ENCODE measurements around the gene LRTM2. TPM values are rescaled to one million over a fixed set of nuclear protein-coding genes. Genes with fewer than 3 reads are reported as not detected.

Gene LRTM2
- total and polyA plus RNA-seq, 2 donors, result 0.05 to 0.11 TPM

DNA sequence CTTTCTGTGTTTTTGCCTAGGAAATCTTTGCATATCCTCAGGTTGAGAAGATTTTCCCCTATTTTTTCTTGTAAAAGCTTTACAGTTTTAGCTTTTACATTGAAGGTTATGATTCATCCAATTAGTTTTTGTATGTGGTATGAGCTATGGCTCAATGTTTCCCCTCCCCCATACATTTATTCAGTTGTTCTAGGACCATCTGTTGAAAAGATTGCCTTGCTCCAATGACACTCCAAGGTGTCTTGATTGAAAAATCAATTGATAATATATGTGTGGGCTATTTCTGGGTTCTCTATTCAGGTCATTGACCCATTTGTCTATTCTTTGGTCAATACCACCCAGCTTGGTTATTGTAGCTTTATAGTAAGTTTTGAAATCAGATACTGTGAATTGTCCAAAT lies 42.6 kb downstream of the LRTM2 start:
- no peak overlapping the region for H3K4me3 ChIP-seq (ENCODE audit: low read length in 2 of 2)
- H3K9me3 ChIP-seq (ENCODE audit: control insufficient read depth in 2 of 2, insufficient read depth in 1 of 2, low read length in 1 of 2), result no peaks in the 10 kb centered on the region
- H3K27ac ChIP-seq (ENCODE audit: low read depth in 1 of 2, low read length in 1 of 2), result no peak overlapping the region
- DNase-seq (ENCODE audit: low read depth in 6 of 9, low spot score in 9 of 9), result no peak
- H3K27me3 ChIP-seq (ENCODE audit: control insufficient read depth in 2 of 2, insufficient read depth in 1 of 2, low read length in 1 of 2), result peaks cover 0 to 18% of the 10 kb centered on the region in 2 donors
- H3K36me3 ChIP-seq (ENCODE audit: control insufficient read depth in 2 of 2, insufficient read depth in 2 of 2, low read length in 1 of 2), result no peaks in the 10 kb centered on the region
- H3K4me1 ChIP-seq (ENCODE audit: control insufficient read depth in 2 of 2, insufficient read depth in 2 of 2, low read length in 2 of 2), result no peaks in the 10 kb centered on the region

DNA sequence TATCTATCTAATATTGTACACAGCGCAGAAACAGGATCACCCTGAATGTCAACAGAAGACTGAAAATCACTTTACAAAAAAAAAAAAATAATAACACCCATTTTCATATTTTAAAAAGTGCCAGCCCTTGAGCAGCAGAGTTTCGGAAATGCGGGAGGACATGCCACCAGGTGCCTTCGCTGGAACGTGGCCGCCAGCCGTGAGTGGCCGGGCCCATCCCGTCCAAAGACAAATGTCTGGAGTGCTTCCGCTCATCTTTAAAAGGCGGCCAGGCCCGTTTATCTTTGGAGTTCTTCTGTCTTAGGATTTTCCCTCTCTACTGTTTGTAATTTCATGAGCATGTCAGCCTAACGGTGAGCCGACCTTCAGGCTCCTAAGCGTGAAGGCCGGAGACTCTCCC lies 43.5 kb downstream of the LRTM2 start:
- WGBS, result 96% methylated on average over 16 of the region's 16 CpGs
- H3K36me3 ChIP-seq (ENCODE audit: control insufficient read depth in 2 of 2, insufficient read depth in 2 of 2, low read length in 1 of 2), result no peaks in the 10 kb centered on the region
- no peaks in the 10 kb centered on the region for H3K9me3 ChIP-seq (ENCODE audit: control insufficient read depth in 2 of 2, insufficient read depth in 1 of 2, low read length in 1 of 2)
- H3K4me3 ChIP-seq (ENCODE audit: low read length in 2 of 2), result no peak overlapping the region
- no peaks in the 10 kb centered on the region for H3K4me1 ChIP-seq (ENCODE audit: control insufficient read depth in 2 of 2, insufficient read depth in 2 of 2, low read length in 2 of 2)
- H3K27ac ChIP-seq (ENCODE audit: low read depth in 1 of 2, low read length in 1 of 2), result no peak overlapping the region
- peaks cover 0 to 18% of the 10 kb centered on the region in 2 donors for H3K27me3 ChIP-seq (ENCODE audit: control insufficient read depth in 2 of 2, insufficient read depth in 1 of 2, low read length in 1 of 2)
- no peak for DNase-seq (ENCODE audit: low read depth in 6 of 9, low spot score in 9 of 9)

DNA sequence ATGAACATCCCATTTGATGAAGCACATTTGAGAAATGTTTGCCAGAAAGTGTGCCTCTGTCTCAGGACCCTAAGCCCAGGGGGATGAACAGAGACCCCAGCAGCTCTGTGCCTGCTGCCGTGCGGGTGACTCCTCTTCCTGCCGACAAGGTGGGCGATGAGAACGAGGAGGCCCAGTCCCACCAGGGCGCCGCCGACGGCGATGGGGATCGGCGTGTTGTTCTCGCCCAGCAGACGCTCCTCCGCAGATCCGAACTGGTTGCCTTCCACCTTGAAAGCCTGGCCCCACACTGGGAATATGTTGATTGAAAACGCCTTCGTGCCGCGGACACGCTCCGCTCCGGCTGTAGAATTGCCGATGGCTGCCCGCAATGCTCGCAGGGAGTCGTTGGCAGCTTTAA lies 44.1 kb downstream of the LRTM2 start:
- Histone ChIP-seq H3K36me3 (ENCODE audit: control insufficient read depth in 2 of 2, insufficient read depth in 2 of 2, low read length in 1 of 2) (no peaks in the 10 kb centered on the region), H3K9me3 (ENCODE audit: control insufficient read depth in 2 of 2, insufficient read depth in 1 of 2, low read length in 1 of 2) (peaks cover 1 to 4% of the 10 kb centered on the region in 2 donors), H3K4me3 (ENCODE audit: low read length in 2 of 2) (no peak overlapping the region), H3K27me3 (ENCODE audit: control insufficient read depth in 2 of 2, insufficient read depth in 1 of 2, low read length in 1 of 2) (peaks cover 0 to 18% of the 10 kb centered on the region in 2 donors), H3K27ac (ENCODE audit: low read depth in 1 of 2, low read length in 1 of 2) (no peak overlapping the region), H3K4me1 (ENCODE audit: control insufficient read depth in 2 of 2, insufficient read depth in 2 of 2, low read length in 2 of 2) (no peaks in the 10 kb centered on the region)
- WGBS, result 59% methylated on average over 27 of the region's 27 CpGs
- DNase-seq (ENCODE audit: low read depth in 6 of 9, low spot score in 9 of 9), result no peak

DNA sequence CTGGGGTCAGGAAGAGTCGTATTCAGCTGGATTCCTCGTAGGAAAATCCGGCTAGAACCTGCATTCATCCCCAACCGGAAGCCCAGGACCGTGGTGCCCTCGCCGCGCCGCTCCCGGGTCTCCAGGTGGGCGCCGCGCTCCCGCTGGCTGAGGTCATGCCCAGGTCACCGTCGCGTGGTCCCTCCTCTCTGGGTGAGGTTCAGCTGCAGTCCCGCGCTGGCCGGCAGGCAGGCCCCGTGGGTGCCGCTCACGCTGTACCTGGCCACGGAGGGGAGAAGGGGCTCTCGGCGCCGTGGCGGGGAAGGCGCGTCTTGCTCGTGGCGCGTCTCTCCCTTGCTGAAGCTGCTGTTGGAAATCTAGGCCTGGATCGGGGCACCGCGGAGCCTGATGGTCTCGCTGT lies 44.5 kb downstream of the LRTM2 start:
- Histone ChIP-seq H3K4me1 (ENCODE audit: control insufficient read depth in 2 of 2, insufficient read depth in 2 of 2, low read length in 2 of 2) (no peaks in the 10 kb centered on the region), H3K4me3 (ENCODE audit: low read length in 2 of 2) (no peak overlapping the region), H3K27ac (ENCODE audit: low read depth in 1 of 2, low read length in 1 of 2) (no peak overlapping the region), H3K9me3 (ENCODE audit: control insufficient read depth in 2 of 2, insufficient read depth in 1 of 2, low read length in 1 of 2) (peaks cover 1 to 4% of the 10 kb centered on the region in 2 donors), H3K36me3 (ENCODE audit: control insufficient read depth in 2 of 2, insufficient read depth in 2 of 2, low read length in 1 of 2) (no peaks in the 10 kb centered on the region), H3K27me3 (ENCODE audit: control insufficient read depth in 2 of 2, insufficient read depth in 1 of 2, low read length in 1 of 2) (peaks cover 0 to 18% of the 10 kb centered on the region in 2 donors)
- DNase-seq (ENCODE audit: low read depth in 6 of 9, low spot score in 9 of 9), result no peak
- 65% methylated on average over 37 of the region's 37 CpGs for WGBS

DNA sequence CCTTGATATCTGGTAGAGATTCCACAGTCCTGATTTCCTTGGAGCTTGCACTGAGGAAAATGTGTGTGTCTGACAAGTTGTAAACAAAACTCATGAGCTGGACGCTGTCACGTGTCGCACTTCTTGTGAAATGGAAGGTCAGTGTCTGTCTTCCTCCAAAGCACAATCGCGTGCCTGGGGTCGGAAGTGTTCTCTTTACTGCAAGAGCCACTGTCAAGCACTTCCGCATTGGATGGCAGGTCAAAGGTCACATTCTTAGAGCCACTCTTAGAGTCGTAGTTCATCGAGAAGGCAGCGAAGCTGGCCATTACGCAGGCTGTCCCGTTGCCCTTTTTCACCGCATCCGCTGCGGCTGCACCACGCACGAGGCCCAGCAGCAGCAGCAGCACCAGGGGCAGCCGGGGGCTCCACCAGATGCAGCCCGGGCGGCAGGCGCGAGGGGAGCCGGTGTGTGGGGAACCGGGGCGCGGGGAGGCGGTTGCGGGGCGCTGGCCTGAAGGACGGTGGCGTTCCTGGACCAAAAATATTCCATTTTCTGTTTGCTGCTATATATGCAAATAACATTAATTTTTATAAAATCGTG lies 45.0 kb downstream of the LRTM2 start:
- no peak for DNase-seq (ENCODE audit: low read depth in 6 of 9, low spot score in 9 of 9)
- Histone ChIP-seq H3K9me3 (ENCODE audit: control insufficient read depth in 2 of 2, insufficient read depth in 1 of 2, low read length in 1 of 2) (peaks cover 1 to 4% of the 10 kb centered on the region in 2 donors), H3K27ac (ENCODE audit: low read depth in 1 of 2, low read length in 1 of 2) (no peak overlapping the region), H3K27me3 (ENCODE audit: control insufficient read depth in 2 of 2, insufficient read depth in 1 of 2, low read length in 1 of 2) (peaks cover 0 to 18% of the 10 kb centered on the region in 2 donors), H3K4me1 (ENCODE audit: control insufficient read depth in 2 of 2, insufficient read depth in 2 of 2, low read length in 2 of 2) (no peaks in the 10 kb centered on the region), H3K36me3 (ENCODE audit: control insufficient read depth in 2 of 2, insufficient read depth in 2 of 2, low read length in 1 of 2) (no peaks in the 10 kb centered on the region), H3K4me3 (ENCODE audit: low read length in 2 of 2) (no peak overlapping the region)
- WGBS, result 96% methylated on average over 32 of the region's 32 CpGs

DNA sequence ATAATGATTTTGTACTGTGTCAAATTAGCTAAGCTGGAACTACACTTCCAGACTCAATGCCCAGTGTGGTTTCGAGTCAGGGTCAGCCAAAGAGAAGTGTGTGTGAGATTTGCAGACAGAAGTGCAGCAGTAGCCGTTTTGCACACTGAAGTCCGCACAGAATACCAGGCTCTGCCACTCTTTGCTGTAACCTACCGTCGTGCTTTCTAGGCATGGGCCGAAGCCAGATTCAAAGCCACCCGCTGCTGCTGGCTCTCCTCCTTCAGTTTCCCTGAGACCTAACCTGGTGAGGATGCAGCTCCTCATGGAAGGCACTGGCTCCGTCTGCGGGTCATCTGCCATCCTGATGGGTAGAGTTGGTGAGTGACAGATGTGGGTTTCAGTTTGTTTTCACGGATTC lies 48.8 kb downstream of the LRTM2 start:
- WGBS, result 97% methylated on average over 10 of the region's 10 CpGs
- peaks cover 0 to 13% of the 10 kb centered on the region in 2 donors for H3K27me3 ChIP-seq (ENCODE audit: control insufficient read depth in 2 of 2, insufficient read depth in 1 of 2, low read length in 1 of 2)
- no peaks in the 10 kb centered on the region for H3K4me1 ChIP-seq (ENCODE audit: control insufficient read depth in 2 of 2, insufficient read depth in 2 of 2, low read length in 2 of 2)
- peaks cover 1 to 14% of the 10 kb centered on the region in 2 donors for H3K9me3 ChIP-seq (ENCODE audit: control insufficient read depth in 2 of 2, insufficient read depth in 1 of 2, low read length in 1 of 2)
- H3K27ac ChIP-seq (ENCODE audit: low read depth in 1 of 2, low read length in 1 of 2), result no peak overlapping the region
- H3K36me3 ChIP-seq (ENCODE audit: control insufficient read depth in 2 of 2, insufficient read depth in 2 of 2, low read length in 1 of 2), result no peaks in the 10 kb centered on the region
- no peak overlapping the region for H3K4me3 ChIP-seq (ENCODE audit: low read length in 2 of 2)
- no peak for DNase-seq (ENCODE audit: low read depth in 6 of 9, low spot score in 9 of 9)

DNA sequence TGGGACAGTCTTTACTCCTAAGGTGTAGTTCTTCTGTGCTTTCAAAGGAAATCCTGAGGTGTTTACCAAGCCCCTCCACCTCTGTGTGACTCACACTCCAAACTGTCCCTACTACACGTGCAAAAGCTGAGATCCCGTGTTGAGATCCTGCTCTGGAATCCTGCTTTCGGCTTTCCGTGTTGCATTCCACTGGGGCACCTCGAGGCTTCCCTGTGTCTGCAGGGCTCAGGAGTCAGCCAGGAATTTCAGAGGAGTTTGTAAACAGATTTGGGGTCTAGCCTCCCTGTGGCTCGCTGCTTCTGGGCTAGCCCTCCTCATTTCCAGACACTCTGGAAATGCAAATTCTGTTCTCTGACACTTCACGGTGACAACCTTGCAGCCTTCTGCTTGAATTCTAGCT lies 49.7 kb downstream of the LRTM2 start:
- no peaks in the 10 kb centered on the region for H3K4me1 ChIP-seq (ENCODE audit: control insufficient read depth in 2 of 2, insufficient read depth in 2 of 2, low read length in 2 of 2)
- WGBS, result 72% methylated on average over 7 of the region's 7 CpGs
- H3K9me3 ChIP-seq (ENCODE audit: control insufficient read depth in 2 of 2, insufficient read depth in 1 of 2, low read length in 1 of 2), result peaks cover 1 to 14% of the 10 kb centered on the region in 2 donors
- H3K4me3 ChIP-seq (ENCODE audit: low read length in 2 of 2), result no peak overlapping the region
- H3K27me3 ChIP-seq (ENCODE audit: control insufficient read depth in 2 of 2, insufficient read depth in 1 of 2, low read length in 1 of 2), result peaks cover 0 to 4% of the 10 kb centered on the region in 2 donors
- no peak overlapping the region for H3K27ac ChIP-seq (ENCODE audit: low read depth in 1 of 2, low read length in 1 of 2)
- H3K36me3 ChIP-seq (ENCODE audit: control insufficient read depth in 2 of 2, insufficient read depth in 2 of 2, low read length in 1 of 2), result no peaks in the 10 kb centered on the region
- no peak for DNase-seq (ENCODE audit: low read depth in 6 of 9, low spot score in 9 of 9)

DNA sequence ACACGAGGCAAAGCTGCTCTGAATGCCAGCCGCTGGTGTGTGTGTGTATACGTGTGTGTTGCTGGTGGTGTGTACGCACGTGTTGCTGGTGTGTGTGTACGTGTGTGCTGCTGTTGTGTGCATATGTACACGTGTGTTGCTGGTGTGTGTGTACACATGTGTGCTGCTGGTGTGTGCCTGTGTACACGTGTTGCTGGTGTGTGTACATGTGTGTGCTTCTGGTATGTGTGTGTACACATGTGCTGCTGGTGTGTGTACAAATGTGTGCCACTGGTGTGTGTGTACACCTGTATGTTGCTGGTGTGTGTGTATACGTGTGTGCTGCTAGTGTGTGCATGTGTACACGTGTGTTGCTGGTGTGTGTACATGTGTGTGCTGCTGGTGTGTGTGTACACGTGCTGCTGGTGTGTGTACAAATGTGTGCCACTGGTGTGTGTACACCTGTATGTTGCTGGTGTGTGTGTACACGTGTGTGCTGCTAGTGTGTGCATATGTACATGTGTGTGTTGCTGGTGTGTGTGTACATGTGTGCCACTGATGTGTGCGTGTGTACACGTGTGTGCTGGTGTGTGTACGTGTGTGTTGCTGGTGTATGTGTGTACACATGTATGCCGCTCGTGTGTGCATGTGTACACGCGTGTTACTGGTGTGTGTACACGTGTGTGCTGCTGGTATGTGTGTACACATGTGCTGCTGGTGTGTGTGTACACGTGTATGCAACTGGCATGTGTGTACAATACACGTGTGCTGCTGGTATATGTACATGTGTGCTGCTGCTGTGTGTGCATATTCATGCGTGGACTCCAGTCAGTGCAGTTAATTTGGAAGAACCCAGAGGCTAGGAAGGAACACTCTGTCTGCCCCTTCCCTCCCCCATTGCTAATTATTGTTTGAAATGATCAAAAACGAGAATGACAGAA lies 50.9 kb downstream of the LRTM2 start:
- Histone ChIP-seq H3K27me3 (ENCODE audit: control insufficient read depth in 2 of 2, insufficient read depth in 1 of 2, low read length in 1 of 2) (no peaks in the 10 kb centered on the region), H3K9me3 (ENCODE audit: control insufficient read depth in 2 of 2, insufficient read depth in 1 of 2, low read length in 1 of 2) (peaks cover 1 to 14% of the 10 kb centered on the region in 2 donors), H3K4me1 (ENCODE audit: control insufficient read depth in 2 of 2, insufficient read depth in 2 of 2, low read length in 2 of 2) (no peaks in the 10 kb centered on the region), H3K36me3 (ENCODE audit: control insufficient read depth in 2 of 2, insufficient read depth in 2 of 2, low read length in 1 of 2) (no peaks in the 10 kb centered on the region), H3K27ac (ENCODE audit: low read depth in 1 of 2, low read length in 1 of 2) (no peak overlapping the region), H3K4me3 (ENCODE audit: low read length in 2 of 2) (no peak overlapping the region)
- DNase-seq (ENCODE audit: low read depth in 6 of 9, low spot score in 9 of 9), result no peak
- WGBS, result 96% methylated on average over 24 of the region's 24 CpGs

DNA sequence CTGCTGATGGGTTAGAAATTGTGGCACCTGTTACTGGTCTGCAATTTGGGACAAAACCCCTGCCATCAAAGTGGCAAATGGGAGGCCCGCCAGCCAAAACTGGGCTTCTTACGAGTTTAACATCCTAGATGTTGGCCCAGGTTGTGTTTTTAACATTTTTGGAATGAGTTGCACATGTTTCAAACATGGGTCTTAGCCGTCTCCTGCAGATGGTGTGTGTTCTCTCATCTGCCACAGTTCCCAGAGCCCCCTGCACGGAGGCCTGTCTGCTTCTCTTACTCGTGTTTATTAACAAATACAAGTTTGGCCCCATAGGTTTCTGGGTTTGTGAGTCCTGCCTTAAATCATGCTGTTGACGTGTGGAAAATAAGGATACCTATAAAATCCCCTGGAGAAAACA lies 51.6 kb downstream of the LRTM2 start:
- Histone ChIP-seq H3K27ac (ENCODE audit: low read depth in 1 of 2, low read length in 1 of 2) (no peak overlapping the region), H3K36me3 (ENCODE audit: control insufficient read depth in 2 of 2, insufficient read depth in 2 of 2, low read length in 1 of 2) (no peaks in the 10 kb centered on the region), H3K9me3 (ENCODE audit: control insufficient read depth in 2 of 2, insufficient read depth in 1 of 2, low read length in 1 of 2) (peaks cover 1 to 14% of the 10 kb centered on the region in 2 donors), H3K27me3 (ENCODE audit: control insufficient read depth in 2 of 2, insufficient read depth in 1 of 2, low read length in 1 of 2) (no peaks in the 10 kb centered on the region), H3K4me3 (ENCODE audit: low read length in 2 of 2) (no peak overlapping the region), H3K4me1 (ENCODE audit: control insufficient read depth in 2 of 2, insufficient read depth in 2 of 2, low read length in 2 of 2) (no peaks in the 10 kb centered on the region)
- 97% methylated on average over 6 of the region's 6 CpGs for WGBS
- no peak for DNase-seq (ENCODE audit: low read depth in 6 of 9, low spot score in 9 of 9)
